SK-N-SH (cell line): ENCODE measurements around the gene MOCS2.

Experiments used
- CHD2 ChIP-seq: fragments of 150-350 bp; IDR thresholded peaks from 2 replicates; pipeline ENCODE4 v1.6.1; 2018; ENCODE audit warnings: low read length; ENCODE audit not compliant: partially characterized antibody
- CTCF ChIP-seq: fragments of 200-600 bp; sonication (generic); IDR thresholded peaks from 2 replicates; pipeline ENCODE4 v1.6.1; 2017; ENCODE audit warnings: antibody characterized with exemption, mild to moderate bottlenecking, moderate library complexity
- FOXJ3 ChIP-seq: sonication (generic); formaldehyde crosslinking; IDR thresholded peaks from 2 replicates; pipeline ENCODE4 v1.5.1; 2020; ENCODE audit warnings: mild to moderate bottlenecking, missing genetic modification reagents

- TF ChIP-seq CTCF (no peak), CHD2 (no peak), FOXJ3 (CRISPR knock-in tag) (no peak)
Measured at GRCh38 chr5:53112909-53113308, 3.4 kb upstream of the MOCS2 start.
